M059J (cell line): Measurements from ENCODE around the gene TDO2. TPM values are rescaled to one million over a fixed set of nuclear protein-coding genes. Genes with fewer than 3 reads are reported as not detected.

Experiments
- DNase-seq: peaks from one replicate; pipeline ENCODE4 v3.0.0-alpha.2; 2012; ENCODE audit warnings: low read depth
- total RNA-seq: library from RNA; depleted of rRNA; stranded (reverse); fragments of >200 nt; shearing (Covaris generic); gene quantifications from 2 replicates; pipeline ENCODE4 v1.2.3, GENCODE V29; 2014; rRNA removed

TDO2 gene
- total RNA-seq, 1 experiment from 2014 or later, result 6.5 TPM

GRCh38 chr4:155953151-155954117 lies 49.9 kb downstream of the TDO2 start, which contains the start of gene CTSO:
Gene CTSO (minus strand): TSS chr4:155953866. CDS start chr4:155953847, 19 bp downstream.
- DNase-seq, result peak; percentile 81

DNA sequence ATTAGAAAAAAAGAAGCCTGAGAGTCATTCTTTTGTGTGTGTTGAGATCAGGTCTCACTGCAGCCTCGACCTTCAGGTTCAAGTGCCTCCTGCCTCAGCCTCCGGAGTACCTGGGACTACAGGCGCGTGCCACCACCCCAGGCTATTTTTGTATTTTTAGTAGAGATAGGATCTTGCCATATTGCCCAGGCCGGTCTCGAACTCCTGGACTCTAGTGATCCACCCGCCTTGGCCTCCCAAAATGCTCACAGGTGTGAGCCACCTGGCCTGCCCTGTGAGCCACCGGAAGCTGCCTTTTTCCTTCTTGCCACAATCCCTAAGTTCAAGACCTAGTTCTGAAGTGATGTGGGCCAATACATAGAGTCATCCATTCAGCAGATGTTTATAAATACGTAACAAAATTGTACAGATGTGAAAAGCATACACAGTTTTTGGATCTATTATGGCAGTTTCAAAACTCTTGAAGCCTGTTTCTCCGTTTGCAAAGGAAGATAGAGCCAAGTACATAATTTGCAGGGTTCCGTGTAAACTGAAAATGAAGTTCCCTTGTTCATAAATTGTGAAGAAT lies 50.7 kb downstream of the TDO2 start:
- DNase-seq, result no peak

DNA sequence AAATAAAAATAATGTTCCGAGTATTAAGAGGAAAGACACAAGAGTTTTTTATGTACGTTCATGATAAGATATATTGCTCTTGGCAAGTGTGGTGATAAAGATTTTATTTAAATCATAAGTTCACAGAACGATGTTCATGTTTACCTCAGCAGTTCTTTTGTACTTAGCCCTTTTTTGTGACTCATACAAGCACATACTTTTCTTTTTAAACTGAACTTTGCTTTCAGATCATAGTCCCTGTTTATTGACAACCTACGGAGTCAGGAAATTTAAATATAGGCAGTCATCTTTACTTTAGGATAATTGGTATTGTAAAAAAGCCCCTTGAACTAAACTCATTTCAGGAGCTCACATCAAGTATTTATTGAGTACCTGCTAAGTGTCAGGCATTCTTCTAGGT lies 51.4 kb downstream of the TDO2 start:
- no peak for DNase-seq

DNA sequence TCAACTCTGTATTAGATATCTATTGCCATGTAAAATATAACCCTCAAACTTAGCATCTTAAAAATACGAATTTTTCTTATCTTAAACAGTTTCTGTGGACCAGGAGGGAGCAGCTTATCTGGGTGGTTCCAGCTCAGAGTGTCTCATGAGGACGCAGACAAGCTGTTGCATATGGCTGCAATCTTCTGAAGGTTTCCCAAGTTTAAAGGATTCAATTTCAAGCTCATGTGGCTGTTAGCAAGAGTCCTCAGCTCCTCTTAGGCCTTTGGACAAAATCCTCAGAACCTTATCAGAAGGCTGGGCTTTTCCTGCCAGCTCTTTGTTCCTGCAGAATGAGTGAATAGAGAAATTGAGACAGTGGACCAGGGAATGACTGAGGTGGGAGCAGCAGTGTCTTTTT lies 53.0 kb downstream of the TDO2 start:
- no peak for DNase-seq

DNA sequence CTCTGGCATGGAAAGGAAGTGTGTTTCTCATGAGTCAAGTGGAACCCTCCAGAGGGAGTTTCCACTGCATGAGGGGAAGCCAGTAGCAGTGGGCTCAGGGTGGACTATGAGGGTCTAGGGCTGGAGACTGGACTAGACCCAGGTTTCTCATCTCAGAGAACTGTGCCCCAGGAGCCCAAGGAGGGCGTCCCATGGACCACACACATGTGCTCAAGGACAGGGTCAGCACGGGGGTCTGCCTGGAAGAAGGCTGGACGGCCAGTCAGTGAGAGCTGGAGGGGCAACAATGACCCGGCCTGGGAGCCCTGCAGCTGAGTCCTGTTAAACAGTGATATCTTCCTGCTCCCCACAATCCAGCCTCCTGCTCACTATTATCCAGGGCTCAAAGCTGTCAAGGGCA lies 55.9 kb downstream of the TDO2 start:
- DNase-seq, result no peak

GRCh38 chr4:155960522-155960921 lies 57.0 kb downstream of the TDO2 start:
- DNase-seq, result peak; percentile 52

GRCh38 chr4:155961575-155961974 lies 58.1 kb downstream of the TDO2 start:
- no peak for DNase-seq

DNA sequence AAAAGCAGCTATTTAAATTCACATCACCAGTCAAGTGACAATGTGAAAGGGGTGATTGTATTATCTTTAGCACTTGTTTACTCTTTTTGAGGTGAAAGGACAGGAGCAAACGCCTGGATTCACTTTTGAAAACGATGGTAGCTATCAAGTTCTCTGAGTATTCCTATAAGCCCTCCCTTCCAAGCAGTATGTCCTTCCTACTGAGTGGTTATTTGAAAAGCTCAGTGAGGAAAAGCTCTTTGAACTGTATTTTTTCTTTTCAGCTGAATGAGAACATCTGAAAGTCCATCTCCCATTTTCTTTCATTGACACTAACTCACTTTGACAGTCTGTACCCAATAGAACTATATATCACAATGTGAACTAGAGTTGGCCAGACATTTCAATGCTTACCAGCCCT lies 59.3 kb downstream of the TDO2 start:
- no peak for DNase-seq

DNA sequence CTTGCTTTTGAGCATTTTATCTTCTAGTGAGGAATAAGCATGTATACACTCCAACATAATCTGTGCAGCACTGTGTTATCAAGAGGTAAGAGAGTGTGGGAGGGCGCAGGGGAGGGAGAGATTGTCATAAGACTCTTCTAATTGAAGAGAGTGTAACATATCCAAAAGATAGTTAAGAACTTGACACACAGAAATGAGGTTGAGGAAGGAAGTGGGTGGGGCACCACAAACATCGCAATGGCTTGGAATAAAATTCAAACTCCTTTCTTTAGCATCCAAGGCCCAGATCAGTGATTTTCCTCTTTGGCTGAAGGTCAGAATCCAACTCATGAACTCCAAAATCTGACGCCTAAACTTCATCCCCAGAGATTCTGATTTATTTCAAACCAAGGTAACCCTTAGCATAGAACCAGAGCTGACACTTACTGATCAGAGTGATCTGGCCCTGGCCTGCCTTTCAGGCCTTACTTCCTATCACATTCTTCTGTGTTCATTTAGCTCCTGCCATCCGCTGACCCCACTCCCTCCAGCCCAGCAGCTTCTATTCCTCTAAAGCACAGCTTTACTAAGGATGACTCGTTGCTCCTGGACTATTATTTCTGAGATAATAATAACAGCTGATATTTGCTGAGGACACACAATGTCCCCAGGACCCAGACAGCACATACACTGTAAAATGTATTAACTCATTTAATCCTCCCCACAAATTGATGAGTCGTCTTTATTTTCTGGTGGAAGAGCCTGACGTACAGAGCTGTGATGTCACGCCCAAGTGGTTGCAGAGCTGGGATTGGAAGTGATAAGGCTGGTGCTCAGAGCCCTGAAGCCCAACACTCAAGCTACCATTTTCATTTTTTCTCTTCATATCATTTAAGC lies 60.8 kb downstream of the TDO2 start:
- DNase-seq, result no peak

- no peak for DNase-seq
Measured at GRCh38 chr4:155966171-155966570, 62.7 kb downstream of the TDO2 start.

DNA sequence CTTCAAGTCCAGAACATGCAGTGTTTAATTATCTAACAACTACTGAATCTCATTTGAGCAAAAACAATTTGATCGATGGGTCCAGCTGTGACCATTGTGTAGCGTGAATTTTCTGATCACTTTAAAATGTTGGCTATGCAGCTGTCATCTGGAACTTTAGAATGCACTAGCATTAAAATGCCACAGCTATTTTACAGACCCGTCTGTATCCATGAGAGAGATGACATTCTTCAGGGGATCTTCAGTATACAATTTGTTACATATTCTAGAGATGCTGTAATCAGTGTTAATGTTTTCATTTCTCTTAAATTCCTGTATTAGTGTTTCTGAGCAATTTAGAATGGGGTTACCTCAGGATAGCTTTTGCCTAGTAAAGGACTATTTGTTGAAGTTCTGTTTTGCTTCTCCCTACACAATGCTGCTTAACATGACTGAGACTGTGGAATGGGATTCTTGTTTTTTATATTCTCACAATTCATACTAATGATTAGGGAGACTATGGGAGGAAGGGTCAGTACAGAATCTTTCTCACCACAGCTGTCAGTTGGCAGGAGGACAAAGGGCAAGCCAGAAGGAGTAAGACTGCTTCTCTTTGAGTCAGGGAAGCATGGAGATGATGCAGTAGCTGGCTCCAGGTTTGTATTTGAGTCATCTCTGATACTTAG lies 63.4 kb downstream of the TDO2 start:
- DNase-seq, result no peak

Other genes starting within 250 kb of the TDO2 start
- gene GUCY1A1, start 236.8 kb upstream of the TDO2 start, total RNA-seq, result 0.15 and 0.37 TPM in 2 replicates
- gene GUCY1B1, start 144.7 kb upstream of the TDO2 start, total RNA-seq, result 1.2 and 3.2 TPM in 2 replicates
- not detected in 2 replicates for gene ASIC5, start 37.4 kb upstream of the TDO2 start, total RNA-seq
- 16.1 and 18.0 TPM in 2 replicates for gene CTSO, start 50.2 kb downstream of the TDO2 start, total RNA-seq